Astrocyte (in vitro differentiated cells and primary cell): ENCODE data around the gene HS6ST1. TPM values are rescaled to one million over a fixed set of nuclear protein-coding genes. Genes with fewer than 3 reads are reported as not detected.

Experiments used
- DNase-seq: peaks from one replicate; pipeline ENCODE4 v3.0.0-alpha.2; 2010; ENCODE audit warnings: low read depth
- FAIRE-seq: peaks from 2 replicates; lab custom pipeline; 2011; peaks lifted over from hg19 to GRCh38; lab: Jason Lieb, UNC
- H2AFZ ChIP-seq: 2 replicates; pipeline ENCODE4 v1.6.0; 2012; ENCODE audit warnings: low read depth, low read length, inconsistent platforms
- H3K27ac ChIP-seq: 2 replicates; pipeline ENCODE4 v1.5.1; 2011; ENCODE audit warnings: low read depth, low read length, inconsistent platforms
- H3K27me3 ChIP-seq: 2 replicates; pipeline ENCODE4 v1.6.0; 2011; ENCODE audit warnings: low read length, inconsistent platforms; ENCODE audit not compliant: insufficient read depth
- H3K36me3 ChIP-seq: 2 replicates; pipeline ENCODE4 v1.5.1; 2011; ENCODE audit warnings: low read length, inconsistent platforms; ENCODE audit not compliant: insufficient read depth
- H3K4me1 ChIP-seq: 2 replicates; pipeline ENCODE4 v1.5.1; 2011; ENCODE audit warnings: low read length, inconsistent platforms; ENCODE audit not compliant: insufficient read depth
- H3K4me2 ChIP-seq: 2 replicates; pipeline ENCODE4 v1.6.0; 2012; ENCODE audit warnings: low read length, inconsistent platforms
- H3K4me3 ChIP-seq: 2 replicates; pipeline ENCODE4 v1.5.1; 2011; ENCODE audit warnings: low read depth, mild to moderate bottlenecking, low read length, inconsistent platforms; ENCODE audit not compliant: insufficient read depth
- H3K79me2 ChIP-seq: 2 replicates; pipeline ENCODE4 v1.6.0; 2012; ENCODE audit warnings: mild to moderate bottlenecking, low read length, inconsistent platforms; ENCODE audit not compliant: insufficient read depth
- H3K9ac ChIP-seq: 2 replicates; pipeline ENCODE4 v1.6.0; 2012; ENCODE audit warnings: mild to moderate bottlenecking, low read length, inconsistent platforms
- H3K9me3 ChIP-seq: 2 replicates; pipeline ENCODE4 v1.5.1; 2012; ENCODE audit warnings: low read depth, mild to moderate bottlenecking, low read length, inconsistent platforms; ENCODE audit not compliant: insufficient read depth
- H4K20me1 ChIP-seq: 2 replicates; pipeline ENCODE4 v1.6.0; 2012; ENCODE audit warnings: low read length, inconsistent platforms; ENCODE audit not compliant: insufficient read depth
- H3K27ac Mint-ChIP-seq: one replicate; pipeline ENCODE4 v1.8.0; 2021; ENCODE audit warnings: mild to moderate bottlenecking, mixed read lengths; ENCODE audit not compliant: unreplicated experiment
- H3K27me3 Mint-ChIP-seq: one replicate; pipeline ENCODE4 v1.8.0; 2021; ENCODE audit warnings: low read depth, mixed read lengths; ENCODE audit not compliant: unreplicated experiment
- H3K36me3 Mint-ChIP-seq: one replicate; pipeline ENCODE4 v1.8.0; 2021; ENCODE audit warnings: low read depth, mixed read lengths; ENCODE audit not compliant: unreplicated experiment
- H3K4me1 Mint-ChIP-seq: one replicate; pipeline ENCODE4 v1.8.0; 2021; ENCODE audit warnings: low read depth, mixed read lengths; ENCODE audit not compliant: unreplicated experiment
- H3K4me3 Mint-ChIP-seq: one replicate; pipeline ENCODE4 v1.8.0; 2021; ENCODE audit warnings: mild to moderate bottlenecking, moderate library complexity, mixed read lengths; ENCODE audit not compliant: unreplicated experiment
- H3K9me3 Mint-ChIP-seq: one replicate; pipeline ENCODE4 v1.8.0; 2021; ENCODE audit warnings: mild to moderate bottlenecking, mixed read lengths; ENCODE audit not compliant: unreplicated experiment
- CTCF ChIP-seq: IDR thresholded peaks from 2 replicates; pipeline ENCODE4 v1.5.1; 2011; ENCODE audit warnings: low read depth, mild to moderate bottlenecking, inconsistent platforms, low read length, moderate library complexity; ENCODE audit not compliant: insufficient read depth
- EZH2 ChIP-seq: IDR thresholded peaks from 2 replicates; pipeline ENCODE4 v1.6.1; 2012; ENCODE audit warnings: mild to moderate bottlenecking, low read length, inconsistent platforms; ENCODE audit not compliant: insufficient read depth
- total RNA-seq: library from RNA; stranded (reverse); gene quantifications from 2 replicates; pipeline ENCODE4 v1.2.1, GENCODE V29; 2021

Gene HS6ST1
- total RNA-seq, 1 donor from 2014 or later, result 20.5 TPM

- H3K9me3 Mint-ChIP-seq, result peaks cover 7% of the 10 kb centered on the region
- no peak for DNase-seq
- TF ChIP-seq CTCF (no peak), EZH2 (no peak)
- peaks cover 3% of the 10 kb centered on the region for H3K36me3 Mint-ChIP-seq
- no peaks in the 10 kb centered on the region for H3K9me3 ChIP-seq
- H3K36me3 ChIP-seq, result no peaks in the 10 kb centered on the region
- H3K27ac Mint-ChIP-seq, result no peak overlapping the region
- no peak overlapping the region for H3K4me2 ChIP-seq
- no peaks in the 10 kb centered on the region for H3K27me3 ChIP-seq
- no peak overlapping the region for H3K4me3 Mint-ChIP-seq
- H3K9ac ChIP-seq, result no peak overlapping the region
- no peaks in the 10 kb centered on the region for H3K27me3 Mint-ChIP-seq
- H3K4me3 ChIP-seq, result no peak overlapping the region
- no peaks in the 10 kb centered on the region for H3K4me1 ChIP-seq
- H4K20me1 ChIP-seq, result peaks cover 73% of the 10 kb centered on the region
- H2AFZ ChIP-seq, result no peak overlapping the region
- H3K79me2 ChIP-seq, result peaks cover 57% of the 10 kb centered on the region
- peaks cover 5% of the 10 kb centered on the region for H3K4me1 Mint-ChIP-seq
- H3K27ac ChIP-seq, result no peak overlapping the region
- no peak for FAIRE-seq
Measured at GRCh38 chr2:128288781-128289180, 29.9 kb downstream of the HS6ST1 start.

GRCh38 chr2:128287780-128288735, 30.6 kb downstream of the HS6ST1 start:
- H2AFZ ChIP-seq, result no peak overlapping the region
- DNase-seq (no peak), FAIRE-seq (no peak)
- Mint-ChIP-seq H3K27me3 (no peaks in the 10 kb centered on the region), H3K27ac (no peak overlapping the region), H3K36me3 (peaks cover 3% of the 10 kb centered on the region), H3K9me3 (peaks cover 7% of the 10 kb centered on the region), H3K4me1 (peaks cover 5% of the 10 kb centered on the region), H3K4me3 (no peak overlapping the region)
- H4K20me1 ChIP-seq, result peaks cover 73% of the 10 kb centered on the region
- H3K79me2 ChIP-seq, result peaks cover 50% of the 10 kb centered on the region
- H3K4me1 ChIP-seq, result no peaks in the 10 kb centered on the region
- no peak overlapping the region for H3K27ac ChIP-seq
- H3K36me3 ChIP-seq, result no peaks in the 10 kb centered on the region
- H3K9ac ChIP-seq, result no peak overlapping the region
- H3K4me3 ChIP-seq, result no peak overlapping the region
- no peak for TF ChIP-seq EZH2
- no peak for TF ChIP-seq CTCF
- no peaks in the 10 kb centered on the region for H3K27me3 ChIP-seq
- H3K4me2 ChIP-seq, result no peak overlapping the region
- H3K9me3 ChIP-seq, result no peaks in the 10 kb centered on the region
